ENCODE results near the gene DNAJC15.

GRCh38 chr13:43030548-43030947 is 7.2 kb downstream of the DNAJC15 start:
- no peak for TF ChIP-seq CTCF (IDR thresholded peaks at IDR 0.05)
- TF ChIP-seq POLR2AphosphoS5 (IDR thresholded peaks at IDR 0.05) = no peak
- TF ChIP-seq POLR2A (IDR thresholded peaks at IDR 0.05) = no peak
- no peak for TF ChIP-seq EP300 (IDR thresholded peaks at IDR 0.05)
